ENCODE data around the gene EFHC1.
"Not testable (repeated sequence)": the region's sequence is repeated elsewhere in the genome, so short reads cannot be mapped to it uniquely, and the experiment has no call there.

EFHC1 gene

GRCh38 chr6:52418606-52419005 lies 1.5 kb upstream of the EFHC1 start:
- no peak overlapping the region for H3K4me3 ChIP-seq (ENCODE audit: low read depth, low read length)
- no peak for TF ChIP-seq CTCF (IDR thresholded peaks at IDR 0.05; ENCODE audit: borderline replicate concordance, insufficient read depth, low read depth, low read length)

GRCh38 chr6:52420668-52421358 lies 671 bp downstream of the EFHC1 start:
- TF ChIP-seq CTCF (IDR thresholded peaks at IDR 0.05; ENCODE audit: borderline replicate concordance, insufficient read depth, low read depth, low read length) = no peak
- peak overlapping the region; percentile 45 for H3K4me3 ChIP-seq (ENCODE audit: low read depth, low read length)

GRCh38 chr6:52422156-52422555 lies 2.0 kb downstream of the EFHC1 start:
- no peak for TF ChIP-seq CTCF (IDR thresholded peaks at IDR 0.05; ENCODE audit: borderline replicate concordance, insufficient read depth, low read depth, low read length)
- no peak overlapping the region for H3K4me3 ChIP-seq (ENCODE audit: low read depth, low read length)

GRCh38 chr6:52423448-52423847 lies 3.3 kb downstream of the EFHC1 start:
- no peak overlapping the region for H3K4me3 ChIP-seq (ENCODE audit: low read depth, low read length)
- no peak for TF ChIP-seq CTCF (IDR thresholded peaks at IDR 0.05; ENCODE audit: borderline replicate concordance, insufficient read depth, low read depth, low read length)

- no peak for TF ChIP-seq CTCF (IDR thresholded peaks at IDR 0.05; ENCODE audit: borderline replicate concordance, insufficient read depth, low read depth, low read length)
- H3K4me3 ChIP-seq (ENCODE audit: low read depth, low read length) = no peak overlapping the region
Measured at GRCh38 chr6:52423971-52424381, 3.8 kb downstream of the EFHC1 start.

- TF ChIP-seq CTCF (IDR thresholded peaks at IDR 0.05; ENCODE audit: borderline replicate concordance, insufficient read depth, low read depth, low read length) = no peak
- no peak overlapping the region for H3K4me3 ChIP-seq (ENCODE audit: low read depth, low read length)
Measured at GRCh38 chr6:52424513-52424912, 4.4 kb downstream of the EFHC1 start.

- no peak for TF ChIP-seq CTCF (IDR thresholded peaks at IDR 0.05; ENCODE audit: borderline replicate concordance, insufficient read depth, low read depth, low read length)
- no peak overlapping the region for H3K4me3 ChIP-seq (ENCODE audit: low read depth, low read length)
Measured at GRCh38 chr6:52426667-52427066, 6.5 kb downstream of the EFHC1 start.

- not testable (repeated sequence) for H3K4me3 ChIP-seq (ENCODE audit: low read depth, low read length)
Measured at GRCh38 chr6:52433294-52433693, 13.2 kb downstream of the EFHC1 start.

Measured in GM12875 (cell line).